Measurements from ENCODE around the gene JAKMIP1. TPM values are rescaled to one million over a fixed set of nuclear protein-coding genes. Genes with fewer than 3 reads are reported as not detected.

Gene JAKMIP1
- total RNA-seq, 1 experiment from 2014 or later, result not detected

GRCh38 chr4:6230827-6231662 is 30.7 kb upstream of the JAKMIP1 start:
- Histone ChIP-seq H3K36me3 (ENCODE audit: control insufficient read depth, insufficient read depth, low read length) (no peaks in the 10 kb centered on the region), H3K4me3 (ENCODE audit: low read depth in 2 of 2, low read length in 2 of 2) (no peak overlapping the region), H3K4me1 (ENCODE audit: control insufficient read depth, insufficient read depth, low read length) (no peaks in the 10 kb centered on the region), H3K27ac (ENCODE audit: low read length) (no peak overlapping the region), H3K27me3 (ENCODE audit: control insufficient read depth, insufficient read depth, low read length) (no peaks in the 10 kb centered on the region), H3K9me3 (ENCODE audit: control insufficient read depth, insufficient read depth, low read depth, low read length) (no peaks in the 10 kb centered on the region)
- ATAC-seq, result no peak
- ChIA-PET POLR2A (no interaction called here), CTCF (no interaction called here)
- in situ Hi-C loops (cut with HindIII; ENCODE audit: low pct_unique_long_range_greater_than_20kb, low sequenced_read_pairs) (no loop called here), intact Hi-C loops (cut with micrococcal nuclease; ENCODE audit: unreplicated experiment) (no loop called here)
- TF ChIP-seq REST (IDR thresholded peaks at IDR 0.05; ENCODE audit: insufficient read depth in 1 of 2, low read depth in 2 of 2, low read length in 1 of 2) (no peak), POLR2AphosphoS5 (IDR thresholded peaks at IDR 0.05; ENCODE audit: low read depth, low read length) (no peak), TCF7L2 (IDR thresholded peaks at IDR 0.05; ENCODE audit: low read depth, low read length) (no peak)
- TF ChIP-seq, protein P1, sequence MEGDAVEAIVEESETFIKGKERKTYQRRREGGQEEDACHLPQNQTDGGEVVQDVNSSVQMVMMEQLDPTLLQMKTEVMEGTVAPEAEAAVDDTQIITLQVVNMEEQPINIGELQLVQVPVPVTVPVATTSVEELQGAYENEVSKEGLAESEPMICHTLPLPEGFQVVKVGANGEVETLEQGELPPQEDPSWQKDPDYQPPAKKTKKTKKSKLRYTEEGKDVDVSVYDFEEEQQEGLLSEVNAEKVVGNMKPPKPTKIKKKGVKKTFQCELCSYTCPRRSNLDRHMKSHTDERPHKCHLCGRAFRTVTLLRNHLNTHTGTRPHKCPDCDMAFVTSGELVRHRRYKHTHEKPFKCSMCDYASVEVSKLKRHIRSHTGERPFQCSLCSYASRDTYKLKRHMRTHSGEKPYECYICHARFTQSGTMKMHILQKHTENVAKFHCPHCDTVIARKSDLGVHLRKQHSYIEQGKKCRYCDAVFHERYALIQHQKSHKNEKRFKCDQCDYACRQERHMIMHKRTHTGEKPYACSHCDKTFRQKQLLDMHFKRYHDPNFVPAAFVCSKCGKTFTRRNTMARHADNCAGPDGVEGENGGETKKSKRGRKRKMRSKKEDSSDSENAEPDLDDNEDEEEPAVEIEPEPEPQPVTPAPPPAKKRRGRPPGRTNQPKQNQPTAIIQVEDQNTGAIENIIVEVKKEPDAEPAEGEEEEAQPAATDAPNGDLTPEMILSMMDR (IDR thresholded peaks at IDR 0.05), result no peak
- BruUV-seq (replicated peaks), result no TSS peak
- no peak for DNase-seq (ENCODE audit: low read depth, low spot score)

DNA sequence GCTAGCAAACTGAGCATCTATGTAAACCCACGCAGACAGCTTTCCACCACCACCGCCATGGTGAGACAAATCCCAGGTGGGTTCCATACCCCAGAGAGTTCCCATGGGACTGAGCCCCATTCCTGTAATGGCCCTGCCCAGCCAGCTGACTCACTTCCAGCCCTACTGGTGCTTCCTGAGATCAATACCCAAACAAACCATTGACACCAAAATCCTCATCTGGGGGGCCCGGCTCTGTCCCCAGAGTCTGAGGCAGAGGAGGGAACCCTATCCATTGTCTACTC is 30.1 kb upstream of the JAKMIP1 start:
- no peaks in the 10 kb centered on the region for H3K36me3 ChIP-seq (ENCODE audit: control insufficient read depth, insufficient read depth, low read length)
- no TSS peak for BruUV-seq (replicated peaks)
- no peaks in the 10 kb centered on the region for H3K4me1 ChIP-seq (ENCODE audit: control insufficient read depth, insufficient read depth, low read length)
- ChIA-PET POLR2A (no interaction called here), CTCF (no interaction called here)
- TF ChIP-seq REST (IDR thresholded peaks at IDR 0.05; ENCODE audit: insufficient read depth in 1 of 2, low read depth in 2 of 2, low read length in 1 of 2), result no peak
- TF ChIP-seq, protein P1 (IDR thresholded peaks at IDR 0.05), result no peak
- TF ChIP-seq TCF7L2 (IDR thresholded peaks at IDR 0.05; ENCODE audit: low read depth, low read length), result no peak
- no peak for TF ChIP-seq POLR2AphosphoS5 (IDR thresholded peaks at IDR 0.05; ENCODE audit: low read depth, low read length)
- TF ChIP-seq SIN3A (IDR thresholded peaks at IDR 0.05; ENCODE audit: borderline replicate concordance, insufficient read depth, low read depth, low read length), result no peak
- no peaks in the 10 kb centered on the region for H3K27me3 ChIP-seq (ENCODE audit: control insufficient read depth, insufficient read depth, low read length)
- in situ Hi-C loops (cut with HindIII; ENCODE audit: low pct_unique_long_range_greater_than_20kb, low sequenced_read_pairs) (no loop called here), intact Hi-C loops (cut with micrococcal nuclease; ENCODE audit: unreplicated experiment) (no loop called here)
- no peaks in the 10 kb centered on the region for H3K9me3 ChIP-seq (ENCODE audit: control insufficient read depth, insufficient read depth, low read depth, low read length)
- no peak overlapping the region for H3K27ac ChIP-seq (ENCODE audit: low read length)
- no peak overlapping the region for H3K4me3 ChIP-seq (ENCODE audit: low read depth in 2 of 2, low read length in 2 of 2)
- no peak for ATAC-seq
- no peak for DNase-seq (ENCODE audit: low read depth, low spot score)
